MCF 10A (cell line): ENCODE data around the gene MACF1. TPM values are rescaled to one million over a fixed set of nuclear protein-coding genes. Genes with fewer than 3 reads are reported as not detected.
"Not testable (repeated sequence)": the region's sequence is repeated elsewhere in the genome, so short reads cannot be mapped to it uniquely, and the experiment has no call there.

Experiments used
- BruUV-seq: library from RNA; stranded (reverse); fragments of 400-500 nt; replicated peaks from 2 replicates; lab custom pipeline; 2021; lab: Mats Ljungman, UMichigan
- CTCF ChIA-PET: fragments of 300-600 bp; sonication (Branson Sonifier 250); formaldehyde crosslinking; extraction: SDS; loops from one replicate; lab custom pipeline; 2021; ENCODE audit warnings: antibody characterized with exemption, inconsistent platforms; lab: Yijun Ruan, JAX
- POLR2A ChIA-PET: fragments of 300-600, 350-650 bp; sonication (Branson Sonifier 250); formaldehyde crosslinking; extraction: SDS; loops from one replicate; lab custom pipeline; 2020; ENCODE audit warnings: antibody characterized with exemption, inconsistent platforms; lab: Yijun Ruan, JAX
- DNase-seq: peaks from one replicate; pipeline ENCODE4 v3.0.0-alpha.2; 2018; ENCODE audit not compliant: unreplicated experiment
- H3K27ac Mint-ChIP-seq: one replicate; pipeline ENCODE4 v1.8.0; 2022; ENCODE audit warnings: mild to moderate bottlenecking, low read depth, mixed read lengths; ENCODE audit not compliant: unreplicated experiment
- H3K27me3 Mint-ChIP-seq: one replicate; pipeline ENCODE4 v1.8.0; 2022; ENCODE audit warnings: mixed read lengths; ENCODE audit not compliant: insufficient read depth, unreplicated experiment
- H3K36me3 Mint-ChIP-seq: one replicate; pipeline ENCODE4 v1.8.0; 2022; ENCODE audit warnings: mild to moderate bottlenecking, moderate library complexity, mixed read lengths; ENCODE audit not compliant: insufficient read depth, unreplicated experiment
- H3K4me1 Mint-ChIP-seq: one replicate; pipeline ENCODE4 v1.8.0; 2022; ENCODE audit warnings: mixed read lengths; ENCODE audit not compliant: insufficient read depth, unreplicated experiment
- H3K4me3 Mint-ChIP-seq: one replicate; pipeline ENCODE4 v1.8.0; 2022; ENCODE audit warnings: mild to moderate bottlenecking, moderate library complexity, mixed read lengths; ENCODE audit not compliant: unreplicated experiment
- H3K9me3 Mint-ChIP-seq: one replicate; pipeline ENCODE4 v1.8.0; 2022; ENCODE audit warnings: mixed read lengths; ENCODE audit not compliant: unreplicated experiment
- CTCF ChIP-seq: fragments of 200-600 bp; IDR thresholded peaks from one replicate; pipeline ENCODE4 v1.8.0; 2022; ENCODE audit warnings: antibody characterized with exemption, mild to moderate bottlenecking; ENCODE audit not compliant: unreplicated experiment
- intact Hi-C: fragments of 100-400 bp; cut with micrococcal nuclease; formaldehyde crosslinking; loops from 2 replicates; pipeline ENCODE4 v1.14.1; 2022
- total RNA-seq: library from RNA; stranded (reverse); gene quantifications from 2 replicates; pipeline ENCODE4 v1.2.3, GENCODE V29; 2022

The MACF1 gene
- total RNA-seq, 1 experiment from 2014 or later, result 188 TPM

GRCh38 chr1:39159224-39160036 is 45.1 kb upstream of the MACF1 start:
- H3K27ac Mint-ChIP-seq, result peak overlapping the region; percentile 82
- H3K27me3 Mint-ChIP-seq, result no peaks in the 10 kb centered on the region
- H3K9me3 Mint-ChIP-seq, result no peaks in the 10 kb centered on the region
- no TSS peak for BruUV-seq
- no peak for TF ChIP-seq CTCF
- intact Hi-C loops, result loop anchor here (2.0 kb wide), 1 partner anchor 27 kb away; no protein-coding TSS in a partner anchor
- H3K36me3 Mint-ChIP-seq, result peaks cover 12% of the 10 kb centered on the region
- peaks cover 56% of the 10 kb centered on the region for H3K4me1 Mint-ChIP-seq
- DNase-seq, result peak; percentile 85
- ChIA-PET POLR2A (interaction anchor here (0.6 to 5.1 kb wide), 16 partner anchors 9 to 117 kb away, joined by 3 to 44 read pairs (median 10); no protein-coding TSS in a partner anchor), CTCF (interaction anchor here (0.5 to 4.5 kb wide), 12 partner anchors 14 to 206 kb away, joined by 3 to 46 read pairs (median 5); no protein-coding TSS in a partner anchor)
- H3K4me3 Mint-ChIP-seq, result peak overlapping the region; percentile 70

- H3K27me3 Mint-ChIP-seq, result no peaks in the 10 kb centered on the region
- H3K27ac Mint-ChIP-seq, result no peak overlapping the region
- H3K4me3 Mint-ChIP-seq, result no peak overlapping the region
- peaks cover 12% of the 10 kb centered on the region for H3K36me3 Mint-ChIP-seq
- CTCF ChIA-PET, result interaction anchor here (1.0 to 4.5 kb wide), 4 partner anchors 13 to 62 kb away, joined by 3 to 46 read pairs (median 4); no protein-coding TSS in a partner anchor
- no peak for TF ChIP-seq CTCF
- H3K4me1 Mint-ChIP-seq, result peaks cover 51% of the 10 kb centered on the region
- no peak for DNase-seq
- no peaks in the 10 kb centered on the region for H3K9me3 Mint-ChIP-seq
- intact Hi-C loops, result no loop called here
- BruUV-seq, result no TSS peak
- POLR2A ChIA-PET, result interaction anchor here (1.1 to 5.1 kb wide), 7 partner anchors 10 to 57 kb away, joined by 3 to 44 read pairs (median 6); no protein-coding TSS in a partner anchor
These were observed 43.8 kb upstream of the MACF1 start for GRCh38 chr1:39160703-39161102.

- H3K4me3 Mint-ChIP-seq, H3K27me3 Mint-ChIP-seq, BruUV-seq, DNase-seq, intact Hi-C loops, H3K36me3 Mint-ChIP-seq, H3K9me3 Mint-ChIP-seq: not testable (repeated sequence)
- ChIA-PET POLR2A (interaction anchor here (0.8 to 2.0 kb wide), 3 partner anchors 9 to 34 kb away, joined by 3 to 6 read pairs (median 3); no protein-coding TSS in a partner anchor), CTCF (interaction anchor here (0.6 kb wide), 1 partner anchor 93 kb away, joined by 3 read pairs; no protein-coding TSS in a partner anchor)
- H3K4me1 Mint-ChIP-seq, result peaks cover 51% of the 10 kb centered on the region
- peak overlapping the region; percentile 54 for H3K27ac Mint-ChIP-seq
These were observed 42.7 kb upstream of the MACF1 start for GRCh38 chr1:39161811-39162210.

- ChIA-PET POLR2A (interaction anchor here (0.6 to 2.0 kb wide), 2 partner anchors 49 to 57 kb away, joined by 4 to 6 read pairs; no protein-coding TSS in a partner anchor), CTCF (interaction anchor here (0.6 to 2.0 kb wide), 2 partner anchors 20 to 197 kb away, joined by 3 to 10 read pairs; no protein-coding TSS in a partner anchor)
- intact Hi-C loops, result no loop called here
- Mint-ChIP-seq H3K36me3 (peaks cover 5% of the 10 kb centered on the region), H3K4me3 (no peak overlapping the region), H3K27me3 (no peaks in the 10 kb centered on the region), H3K4me1 (peaks cover 43% of the 10 kb centered on the region), H3K27ac (no peak overlapping the region), H3K9me3 (no peaks in the 10 kb centered on the region)
- no TSS peak for BruUV-seq
- DNase-seq, result no peak
- TF ChIP-seq CTCF, result no peak
These were observed 41.0 kb upstream of the MACF1 start for GRCh38 chr1:39163469-39163868.
